Measurements from ENCODE around the gene ZNF496.

DNA sequence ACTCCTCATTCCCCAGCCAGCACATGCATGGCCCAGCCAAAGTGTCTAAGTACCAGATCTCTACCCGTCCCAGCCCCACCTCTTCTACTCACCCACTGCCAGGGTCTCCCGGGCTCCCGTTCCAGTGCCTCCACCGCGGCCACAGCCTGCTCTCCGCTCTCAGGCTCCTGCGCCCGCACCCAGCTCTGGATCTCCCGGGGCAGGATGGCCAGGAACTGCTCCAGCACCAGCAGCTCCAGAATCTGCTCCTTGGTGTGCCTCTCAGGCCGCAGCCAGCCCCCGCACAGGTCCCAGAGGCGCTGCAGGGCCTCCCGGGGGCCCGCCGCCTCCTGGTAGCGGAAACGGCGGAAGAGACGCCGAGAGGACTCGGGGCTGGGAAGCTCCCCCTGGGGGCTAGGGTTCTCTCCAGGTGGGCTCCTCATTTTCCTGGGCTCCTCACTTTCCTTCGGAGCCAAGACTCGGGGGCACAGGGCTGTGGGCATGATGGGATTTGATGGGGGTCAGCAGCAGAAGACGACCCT is 2.5 kb downstream of the ZNF496 start:
- TF ChIP-seq, protein P1, sequence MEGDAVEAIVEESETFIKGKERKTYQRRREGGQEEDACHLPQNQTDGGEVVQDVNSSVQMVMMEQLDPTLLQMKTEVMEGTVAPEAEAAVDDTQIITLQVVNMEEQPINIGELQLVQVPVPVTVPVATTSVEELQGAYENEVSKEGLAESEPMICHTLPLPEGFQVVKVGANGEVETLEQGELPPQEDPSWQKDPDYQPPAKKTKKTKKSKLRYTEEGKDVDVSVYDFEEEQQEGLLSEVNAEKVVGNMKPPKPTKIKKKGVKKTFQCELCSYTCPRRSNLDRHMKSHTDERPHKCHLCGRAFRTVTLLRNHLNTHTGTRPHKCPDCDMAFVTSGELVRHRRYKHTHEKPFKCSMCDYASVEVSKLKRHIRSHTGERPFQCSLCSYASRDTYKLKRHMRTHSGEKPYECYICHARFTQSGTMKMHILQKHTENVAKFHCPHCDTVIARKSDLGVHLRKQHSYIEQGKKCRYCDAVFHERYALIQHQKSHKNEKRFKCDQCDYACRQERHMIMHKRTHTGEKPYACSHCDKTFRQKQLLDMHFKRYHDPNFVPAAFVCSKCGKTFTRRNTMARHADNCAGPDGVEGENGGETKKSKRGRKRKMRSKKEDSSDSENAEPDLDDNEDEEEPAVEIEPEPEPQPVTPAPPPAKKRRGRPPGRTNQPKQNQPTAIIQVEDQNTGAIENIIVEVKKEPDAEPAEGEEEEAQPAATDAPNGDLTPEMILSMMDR (IDR thresholded peaks at IDR 0.05; ENCODE audit: low read length), result no peak
- no peak for TF ChIP-seq EZH2phosphoT487 (IDR thresholded peaks at IDR 0.05; ENCODE audit: low read length)
- TF ChIP-seq EZH2 (optimal IDR thresholded peaks at IDR 0.05; ENCODE audit: low read depth, low read length), result no peak
